Subcutaneous adipose tissue (tissue), 4 donors: Measurements from ENCODE around the gene HTT-AS. TPM values are rescaled to one million over a fixed set of nuclear protein-coding genes. Genes with fewer than 3 reads are reported as not detected.

Experiments used
- CTCF ChIP-seq: fragments of 450-650 bp; IDR thresholded peaks from one replicate; pipeline ENCODE4 v1.5.1; 2016; ENCODE audit warnings: low read depth, mild to moderate bottlenecking, control low read depth, antibody characterized with exemption, moderate library complexity
- total RNA-seq, 4 donors: library from RNA; depleted of rRNA; stranded (reverse); fragments of >200 nt; gene quantifications; one replicate each; pipeline ENCODE4 v1.1.0, GENCODE V29; 2016

The HTT-AS gene
- total RNA-seq, 4 donors from 2014 or later: not detected

- TF ChIP-seq CTCF: no peak
Measured at GRCh38 chr4:3073158-3074077, 920 bp downstream of the HTT-AS start.

- TF ChIP-seq CTCF: no peak
Measured at GRCh38 chr4:3071811-3072210, 2.5 kb downstream of the HTT-AS start.

GRCh38 chr4:3070709-3071500 is 3.4 kb downstream of the HTT-AS start:
- TF ChIP-seq CTCF: no peak

GRCh38 chr4:3069661-3070199 is 4.6 kb downstream of the HTT-AS start:
- TF ChIP-seq CTCF: no peak

- no peak for TF ChIP-seq CTCF
Measured at GRCh38 chr4:3067473-3068001, 6.8 kb downstream of the HTT-AS start.

GRCh38 chr4:3066836-3067400 is 7.4 kb downstream of the HTT-AS start:
- TF ChIP-seq CTCF: no peak
